WI38 (cell line): Measurements from ENCODE around the gene VTI1A.
A peak's percentile ranks its signal among the peaks of the same experiment; 100 is the strongest.

Experiments used
- H3K4me3 ChIP-seq: 2 replicates; pipeline ENCODE4 v1.5.1; 2011; ENCODE audit warnings: low read depth, mild to moderate bottlenecking, control low read depth, low read length
- CTCF ChIP-seq: IDR thresholded peaks from 2 replicates; pipeline ENCODE4 v1.5.1; 2012; ENCODE audit warnings: low read depth, mild to moderate bottlenecking, control low read depth, low read length

Gene VTI1A

GRCh38 chr10:112763916-112764520, 317.0 kb downstream of the VTI1A start:
- H3K4me3 ChIP-seq, result peak overlapping the region; percentile 16; the same call in 1 of the 2 replicates
- TF ChIP-seq CTCF, result no peak

DNA sequence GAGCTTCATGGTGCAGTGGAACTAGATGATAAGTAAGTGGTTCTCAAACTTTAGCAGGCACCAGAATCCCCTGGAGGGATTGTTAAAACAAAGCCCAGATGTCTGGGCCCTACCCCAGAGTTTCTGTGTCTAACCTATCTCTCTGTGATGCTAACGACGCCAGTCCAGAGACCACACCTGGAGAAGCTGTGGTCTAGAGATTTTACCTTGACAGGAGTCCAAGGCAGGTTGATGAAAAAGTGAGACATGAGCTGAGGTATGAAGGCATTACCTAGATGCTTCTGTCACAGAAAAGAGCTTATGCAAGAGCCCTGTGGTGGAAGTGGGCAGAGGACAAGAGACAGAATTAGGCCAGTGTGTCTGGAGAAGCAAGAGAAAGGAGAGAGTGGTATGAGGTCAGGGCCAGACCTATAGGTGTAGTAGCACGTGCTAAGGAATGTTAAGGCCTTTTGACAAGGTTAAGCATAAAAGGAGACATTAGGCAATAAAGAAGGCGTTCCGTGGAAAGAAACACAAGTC, 318.8 kb downstream of the VTI1A start:
- TF ChIP-seq CTCF, result no peak
- no peak overlapping the region for H3K4me3 ChIP-seq

- no peak overlapping the region for H3K4me3 ChIP-seq
- no peak for TF ChIP-seq CTCF
Measured at GRCh38 chr10:112766636-112767035, 319.6 kb downstream of the VTI1A start.

- H3K4me3 ChIP-seq, result no peak overlapping the region
- TF ChIP-seq CTCF, result no peak
Measured at GRCh38 chr10:112767156-112767555, 320.1 kb downstream of the VTI1A start.

DNA sequence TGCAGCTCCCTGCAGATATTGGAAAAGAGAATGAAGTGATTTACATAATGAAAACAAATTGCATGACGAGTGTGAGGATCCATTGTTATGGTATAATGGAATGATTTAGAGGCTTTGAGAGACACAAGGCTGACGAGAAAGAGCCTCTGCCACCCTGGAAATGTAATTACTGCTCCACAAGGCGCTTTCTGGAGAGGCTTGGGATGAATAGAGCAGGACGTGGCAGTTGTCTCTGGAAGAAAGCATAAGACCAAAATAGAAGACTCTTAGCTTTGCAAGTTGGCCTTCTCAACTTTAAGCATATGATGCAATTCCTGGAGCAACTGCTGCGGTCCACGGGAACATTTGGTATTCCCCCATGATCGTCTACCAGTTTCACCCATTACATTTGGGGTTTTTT, 321.1 kb downstream of the VTI1A start:
- H3K4me3 ChIP-seq, result no peak overlapping the region
- no peak for TF ChIP-seq CTCF

DNA sequence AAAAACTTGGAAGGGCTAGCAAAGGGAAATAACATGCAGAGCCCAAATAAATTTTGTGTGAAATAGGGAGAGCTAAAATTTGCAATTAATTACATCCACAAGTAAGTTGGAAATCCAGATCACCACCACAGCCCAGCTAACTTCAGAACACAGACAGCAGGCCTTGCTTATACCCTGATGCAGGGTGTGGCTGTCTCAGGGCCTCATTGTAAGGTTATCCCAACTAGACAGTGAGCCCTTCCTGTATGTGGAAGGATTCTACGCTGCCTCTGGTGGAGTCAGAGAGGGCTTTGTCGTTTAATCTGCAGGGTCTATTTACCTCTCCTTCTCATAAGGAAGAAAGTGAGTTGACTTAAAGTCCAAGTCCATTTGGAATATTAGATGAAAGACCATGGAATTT, 322.1 kb downstream of the VTI1A start:
- no peak overlapping the region for H3K4me3 ChIP-seq
- TF ChIP-seq CTCF, result no peak

- TF ChIP-seq CTCF, result no peak
- H3K4me3 ChIP-seq, result no peak overlapping the region
Measured at GRCh38 chr10:112769611-112770370, 322.8 kb downstream of the VTI1A start.
